Hematopoietic multipotent progenitor cell treated with erythropoietin and hydrocortisone succinate and interleukin-3 and kit ligand, for 8 days (in vitro differentiated cells): ENCODE results near the gene RHCG.

Source experiments
- DNase-seq: peaks from one replicate; pipeline ENCODE4 v3.0.0-alpha.2; 2015

The RHCG gene

GRCh38 chr15:89496155-89497098, at the start of gene RHCG:
Gene RHCG, minus strand, starts transcription at chr15:89496583. Its CDS starts 39 bp downstream, at chr15:89496544.
- DNase-seq: peak; percentile 56

GRCh38 chr15:89543389-89543788, 47.0 kb upstream of the RHCG start:
- no peak for DNase-seq

DNA sequence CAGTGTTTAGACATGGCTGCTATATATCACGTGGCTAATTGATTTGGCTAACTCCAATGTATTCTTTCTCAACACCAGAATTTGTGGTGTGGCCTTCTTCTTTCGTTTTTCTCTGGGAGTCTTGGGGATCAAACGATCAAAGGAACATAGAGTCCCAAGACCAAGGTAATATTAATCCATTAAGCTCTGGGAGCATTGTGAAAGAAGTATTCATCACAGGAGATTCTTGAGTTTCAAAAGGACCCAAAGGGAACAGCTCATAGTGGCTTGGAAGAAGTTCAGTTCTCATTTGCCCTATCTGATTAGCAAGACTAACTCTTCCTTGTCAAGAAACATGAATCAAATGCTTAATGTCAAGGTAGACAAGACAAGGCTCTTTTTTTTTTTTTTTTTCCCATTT, 46.0 kb upstream of the RHCG start:
- no peak for DNase-seq

- no peak for DNase-seq
Measured at GRCh38 chr15:89539027-89539426, 42.6 kb upstream of the RHCG start.

- no peak for DNase-seq
Measured at GRCh38 chr15:89533861-89534544, 37.6 kb upstream of the RHCG start.

DNA sequence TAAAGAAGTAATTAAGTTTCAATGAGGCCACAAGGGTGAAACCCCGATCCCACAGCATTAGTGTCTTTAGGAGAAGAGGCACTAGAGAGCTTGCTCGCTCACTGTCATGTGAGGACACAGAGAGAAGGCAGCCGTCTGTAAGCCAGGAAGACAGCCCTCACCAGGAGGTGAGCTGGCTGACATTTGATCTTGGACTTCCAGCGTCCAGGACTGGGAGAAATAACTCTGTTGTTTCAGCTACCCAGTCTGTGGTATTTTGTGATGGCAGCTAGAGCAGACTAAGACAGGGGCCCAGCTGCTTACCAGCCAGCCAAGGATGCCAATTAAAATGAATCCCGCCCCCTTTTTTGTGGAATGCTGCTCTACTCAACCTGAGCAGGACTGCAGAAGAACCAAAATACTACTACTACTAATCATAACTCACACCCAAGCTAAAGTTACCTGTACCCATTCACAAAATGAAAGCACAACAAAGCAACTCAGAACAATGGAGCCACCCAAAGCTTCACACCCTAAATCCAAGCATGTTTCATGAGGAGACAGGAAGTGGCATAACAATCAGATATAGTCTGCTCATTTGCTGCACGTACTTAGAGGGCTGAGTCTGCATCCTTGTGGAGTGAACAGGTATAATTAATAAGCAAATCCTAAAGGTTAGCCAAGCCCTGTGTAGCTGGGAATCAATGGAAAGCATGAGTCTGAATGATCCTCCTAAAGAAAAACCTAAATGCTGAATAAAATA, 35.6 kb upstream of the RHCG start:
- no peak for DNase-seq

- no peak for DNase-seq
Measured at GRCh38 chr15:89530976-89531375, 34.6 kb upstream of the RHCG start.

DNA sequence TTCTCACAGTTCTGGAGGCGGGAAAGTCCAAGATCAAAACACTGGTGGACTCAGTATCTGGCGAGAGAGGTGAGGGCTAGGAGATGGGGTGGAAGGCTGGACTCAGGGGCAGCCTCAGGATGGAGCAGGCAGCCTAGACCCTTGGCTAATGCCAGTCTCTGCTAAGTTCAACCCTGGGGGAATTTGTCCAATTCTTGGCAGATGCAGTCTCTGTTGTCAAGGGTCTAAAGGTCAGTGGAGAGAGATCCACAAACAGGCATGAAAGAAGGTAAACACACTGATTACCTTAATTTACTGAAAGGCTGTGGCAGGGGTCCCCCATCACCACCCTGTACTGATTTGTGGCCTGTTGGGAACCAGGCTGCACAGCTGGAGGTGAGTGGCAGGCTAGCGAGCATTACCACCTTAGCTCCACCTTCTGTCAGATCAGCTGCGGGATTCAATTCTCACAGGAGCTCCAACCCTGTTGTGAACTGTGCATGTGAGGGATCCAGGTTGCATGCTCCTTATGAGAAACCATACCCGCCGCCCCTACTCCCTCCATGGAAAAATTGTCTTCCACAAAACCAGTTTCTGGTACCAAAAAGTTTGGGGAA, 32.5 kb upstream of the RHCG start:
- no peak for DNase-seq

DNA sequence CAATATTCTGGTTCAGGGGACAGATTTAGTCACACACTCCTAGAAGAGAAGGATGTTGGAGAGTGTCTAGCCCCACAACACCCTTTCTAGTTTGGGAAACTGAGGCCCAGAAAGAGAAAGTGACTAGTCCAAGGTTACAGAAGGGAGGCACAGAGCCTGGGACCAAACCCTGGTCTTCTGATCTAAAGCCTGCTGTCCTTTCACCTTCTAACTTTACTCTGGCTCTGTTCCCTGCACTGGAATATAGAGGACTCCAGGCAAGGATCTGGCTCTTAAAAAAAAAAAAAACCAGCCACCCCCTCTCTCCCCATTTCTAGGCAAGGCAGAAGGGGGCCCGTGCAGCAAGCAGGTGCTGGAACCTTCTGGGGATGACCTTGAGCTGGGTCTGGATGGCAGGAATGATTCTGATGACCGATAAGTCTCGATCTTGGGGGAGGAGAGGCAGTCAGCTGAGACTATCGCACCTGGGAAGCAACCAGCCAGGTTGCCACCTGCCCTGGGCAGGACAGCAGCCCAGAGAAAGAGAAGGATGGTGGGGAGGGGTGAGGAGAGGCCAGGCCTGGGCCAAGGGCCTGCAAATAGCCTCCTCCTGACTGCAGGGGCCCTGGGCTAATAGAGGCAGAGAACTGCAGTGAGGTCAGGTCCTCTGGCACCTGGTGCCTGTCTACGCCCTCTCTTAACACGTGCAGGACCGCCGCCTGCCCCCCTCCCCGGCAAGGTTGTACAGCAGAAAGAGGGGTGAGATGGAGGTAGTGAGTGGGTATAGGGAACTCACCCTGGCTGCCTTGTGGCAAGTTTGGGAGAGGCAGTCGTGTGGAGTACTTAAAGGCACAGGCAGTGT, 30.4 kb upstream of the RHCG start:
- no peak for DNase-seq

- no peak for DNase-seq
Measured at GRCh38 chr15:89526181-89526580, 29.8 kb upstream of the RHCG start.

DNA sequence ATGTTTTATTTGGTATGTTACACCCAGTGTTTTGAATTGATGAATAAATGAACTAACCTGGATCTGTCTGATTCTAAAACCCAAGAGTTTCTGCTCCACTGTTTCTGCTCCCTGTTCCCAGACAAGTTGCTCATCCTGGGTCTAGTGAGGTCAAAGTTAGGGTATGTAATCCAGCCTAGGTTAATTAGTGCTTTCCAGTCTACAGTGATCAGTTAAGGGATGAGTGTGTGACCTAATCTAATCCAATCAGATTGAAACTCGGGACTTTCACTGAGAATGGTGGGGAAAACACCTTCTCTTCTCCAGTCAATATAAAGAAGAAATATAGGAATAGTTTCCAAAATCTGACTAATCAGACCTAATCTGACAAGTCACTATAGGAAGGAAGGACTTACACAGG, 27.8 kb upstream of the RHCG start:
- no peak for DNase-seq

DNA sequence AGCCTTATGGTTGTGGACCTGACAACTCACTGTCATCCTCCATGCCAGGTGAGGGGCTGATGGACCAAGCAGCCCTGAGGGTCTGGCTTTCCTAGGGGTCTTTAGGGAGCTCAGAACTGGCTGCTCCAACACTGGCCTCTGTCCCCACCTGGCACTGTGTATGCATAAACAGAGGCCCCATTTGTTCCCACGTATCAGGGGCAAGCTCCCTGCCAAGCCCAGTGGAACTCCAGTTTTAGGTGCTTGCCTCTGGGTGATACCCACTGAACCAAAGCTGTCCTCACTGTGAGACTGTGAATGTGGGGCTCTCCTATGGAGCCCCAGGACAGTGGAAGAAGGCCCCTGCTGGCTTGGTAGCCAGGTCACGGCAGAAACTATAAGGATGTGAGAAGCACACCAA, 26.7 kb upstream of the RHCG start:
- DNase-seq: no peak

GRCh38 chr15:89521605-89522004, 25.2 kb upstream of the RHCG start:
- DNase-seq: no peak

DNA sequence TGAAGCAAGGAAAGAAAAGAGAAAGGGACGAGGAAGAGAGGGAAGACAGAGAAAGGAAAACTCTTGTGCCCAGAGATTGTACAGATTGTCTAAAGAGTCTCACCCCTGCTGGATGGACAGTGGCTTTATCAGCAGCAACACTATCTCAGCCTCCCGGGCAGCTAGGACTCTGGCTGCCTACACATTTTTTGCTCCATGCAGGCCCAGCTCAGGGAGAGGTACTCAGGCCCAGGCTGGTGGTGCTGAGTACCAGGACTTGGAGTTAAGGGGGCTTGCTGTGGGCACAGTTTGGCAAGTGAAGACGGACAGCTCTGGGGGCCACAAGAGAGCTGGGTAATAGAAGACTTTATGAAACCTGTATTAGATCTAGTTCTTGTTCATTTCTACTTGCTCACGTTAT, 19.1 kb upstream of the RHCG start:
- no peak for DNase-seq

DNA sequence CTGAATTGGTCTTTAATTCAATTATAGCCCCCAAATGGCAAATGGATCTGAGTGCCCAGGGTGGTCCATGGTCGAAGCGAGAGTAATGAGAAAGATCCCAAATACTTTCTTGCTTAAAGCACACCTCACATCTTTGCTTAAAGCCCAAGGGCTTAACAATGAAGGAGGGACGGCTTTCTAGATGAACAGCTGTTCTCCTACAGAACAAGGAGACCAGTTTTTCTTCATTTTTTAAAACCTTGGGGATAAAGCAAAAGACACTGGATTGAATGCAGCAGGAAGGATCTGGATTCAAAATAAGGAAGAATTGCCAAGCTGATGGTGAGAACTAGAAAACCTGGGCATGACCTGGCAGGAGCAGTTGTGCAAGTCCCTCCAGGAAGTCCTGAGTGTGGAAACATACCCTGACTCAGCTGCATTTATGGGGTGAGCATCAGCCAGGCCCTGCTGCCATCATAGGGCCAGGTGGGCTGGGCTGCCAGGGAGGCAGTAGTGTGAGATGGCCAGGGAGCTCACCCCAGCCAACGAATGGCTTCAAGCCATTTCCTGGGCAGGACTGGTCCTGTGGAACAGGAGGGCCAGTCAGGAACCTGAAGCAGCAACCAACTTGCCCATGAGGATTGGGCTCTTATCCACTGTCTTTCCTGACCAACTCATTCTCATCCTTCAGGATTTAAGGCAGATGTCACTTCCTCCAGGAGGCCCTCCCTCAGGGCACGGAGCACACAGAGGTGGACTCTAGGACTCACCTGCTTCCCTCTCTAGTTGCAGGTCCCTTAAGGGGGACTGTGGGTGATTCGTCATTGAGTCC, 18.4 kb upstream of the RHCG start:
- no peak for DNase-seq

DNA sequence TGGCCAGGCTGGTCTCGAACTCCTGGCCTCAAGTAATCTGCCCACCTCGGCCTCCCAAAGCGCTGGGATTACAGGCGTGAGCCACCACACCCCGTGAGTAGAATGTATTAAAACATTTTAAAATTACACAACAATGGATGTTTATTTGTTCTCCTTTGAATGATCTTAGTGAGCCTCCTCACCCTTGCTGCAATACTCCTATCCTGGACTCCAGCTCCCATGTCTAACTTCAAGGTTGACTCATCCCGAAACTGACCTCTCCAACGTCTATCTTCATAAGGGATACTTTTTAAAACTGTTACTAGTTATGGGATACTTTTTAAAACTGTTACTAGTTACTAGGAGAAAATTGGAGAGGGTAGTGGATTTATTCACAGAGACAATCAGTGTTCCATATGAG, 17.8 kb upstream of the RHCG start:
- DNase-seq: no peak

GRCh38 chr15:89513284-89513683, 16.9 kb upstream of the RHCG start:
- DNase-seq: no peak

- DNase-seq: no peak
Measured at GRCh38 chr15:89512631-89513030, 16.2 kb upstream of the RHCG start.

DNA sequence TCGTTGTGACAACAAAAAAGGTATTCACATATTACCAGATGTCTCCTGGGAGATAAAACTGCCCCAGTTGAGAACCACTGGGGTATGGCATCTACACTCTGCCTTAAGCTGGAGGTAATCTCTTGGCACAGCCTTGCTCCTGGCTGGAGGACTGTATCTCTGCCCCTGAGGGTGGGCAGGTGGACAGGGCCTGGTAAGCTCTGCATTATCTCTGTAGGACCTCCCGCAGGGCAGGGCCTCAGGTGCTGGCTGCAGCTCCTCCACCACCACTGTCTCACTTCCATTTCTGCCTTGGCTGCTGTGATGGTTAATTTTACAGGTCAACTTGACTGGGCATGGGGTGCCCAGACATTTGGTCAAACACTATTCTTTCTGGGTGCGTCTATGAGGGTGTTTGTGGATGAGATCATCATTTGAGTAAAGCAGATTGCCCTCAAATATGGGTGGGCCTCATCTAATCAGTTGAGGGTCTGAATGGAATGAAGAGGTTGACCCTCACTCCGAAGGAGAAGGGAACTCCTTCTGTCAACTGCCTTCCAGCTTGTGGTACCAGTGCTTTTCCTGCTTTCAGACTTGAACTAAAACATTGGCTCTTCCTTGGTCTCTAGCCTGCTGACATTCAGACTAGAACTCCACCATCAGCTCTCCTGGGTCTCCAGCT, 9.8 kb upstream of the RHCG start:
- DNase-seq: no peak

DNA sequence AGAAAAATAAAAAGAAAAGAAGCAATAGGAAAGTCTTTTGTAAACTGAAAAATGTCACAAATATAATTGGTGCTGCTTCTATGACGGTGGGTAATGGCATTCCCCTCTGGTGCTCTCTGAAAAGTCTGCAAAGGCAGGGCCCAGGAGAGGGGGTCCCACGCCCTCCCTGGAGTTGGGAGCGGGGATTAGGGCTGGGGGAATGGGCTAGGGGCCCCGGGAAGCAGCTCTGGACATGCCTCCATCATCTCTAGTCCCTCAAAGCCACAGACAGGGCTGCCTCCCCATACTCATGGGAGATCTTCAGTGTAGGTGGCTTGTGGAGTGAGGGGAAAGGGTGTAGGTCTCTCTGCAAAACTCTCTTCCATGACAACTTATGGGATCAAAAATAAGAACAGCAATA, 7.8 kb upstream of the RHCG start:
- DNase-seq: no peak
